ENCODE data around the gene ZNF334. TPM values are rescaled to one million over a fixed set of nuclear protein-coding genes. Genes with fewer than 3 reads are reported as not detected.

ZNF334 gene
- total RNA-seq, 1 donor from 2014 or later: 21.4 TPM

GRCh38 chr20:46468508-46468907, 44.9 kb downstream of the ZNF334 start:
- Mint-ChIP-seq H3K9me3 (no peaks in the 10 kb centered on the region), H3K4me3 (no peak overlapping the region), H3K4me1 (peaks cover 16% of the 10 kb centered on the region), H3K36me3 (ENCODE audit: low read depth) (peaks cover 5% of the 10 kb centered on the region), H3K27ac (ENCODE audit: unreplicated experiment) (no peak overlapping the region), H3K27me3 (ENCODE audit: low read depth) (no peaks in the 10 kb centered on the region)
- TF ChIP-seq CTCF (conservative IDR thresholded peaks at IDR 0.05): no peak
- no peak for DNase-seq (ENCODE audit: low read depth, low spot score)

- no peak for TF ChIP-seq CTCF (conservative IDR thresholded peaks at IDR 0.05)
- H3K4me3 Mint-ChIP-seq: no peak overlapping the region
- H3K4me1 Mint-ChIP-seq: peaks cover 24% of the 10 kb centered on the region
- no peak for DNase-seq (ENCODE audit: low read depth, low spot score)
- no peaks in the 10 kb centered on the region for H3K9me3 Mint-ChIP-seq
- peaks cover 2% of the 10 kb centered on the region for H3K36me3 Mint-ChIP-seq (ENCODE audit: low read depth)
- H3K27ac Mint-ChIP-seq (ENCODE audit: unreplicated experiment): peak overlapping the region; percentile 36
- H3K27me3 Mint-ChIP-seq (ENCODE audit: low read depth): no peaks in the 10 kb centered on the region
Measured at GRCh38 chr20:46464451-46464850, 48.9 kb downstream of the ZNF334 start.

- Mint-ChIP-seq H3K4me3 (no peak overlapping the region), H3K27ac (ENCODE audit: unreplicated experiment) (no peak overlapping the region), H3K36me3 (ENCODE audit: low read depth) (peaks cover 2% of the 10 kb centered on the region), H3K27me3 (ENCODE audit: low read depth) (peaks cover 2% of the 10 kb centered on the region), H3K4me1 (peaks cover 30% of the 10 kb centered on the region), H3K9me3 (no peaks in the 10 kb centered on the region)
- no peak for DNase-seq (ENCODE audit: low read depth, low spot score)
- no peak for TF ChIP-seq CTCF (conservative IDR thresholded peaks at IDR 0.05)
Measured at GRCh38 chr20:46463852-46464251, 49.5 kb downstream of the ZNF334 start.

GRCh38 chr20:46461808-46462207, 51.6 kb downstream of the ZNF334 start:
- Mint-ChIP-seq H3K4me1 (peaks cover 28% of the 10 kb centered on the region), H3K36me3 (ENCODE audit: low read depth) (peaks cover 10% of the 10 kb centered on the region), H3K27me3 (ENCODE audit: low read depth) (peaks cover 2% of the 10 kb centered on the region), H3K27ac (ENCODE audit: unreplicated experiment) (no peak overlapping the region), H3K4me3 (no peak overlapping the region), H3K9me3 (peaks cover 5% of the 10 kb centered on the region)
- DNase-seq (ENCODE audit: low read depth, low spot score): no peak
- TF ChIP-seq CTCF (conservative IDR thresholded peaks at IDR 0.05): no peak

- Mint-ChIP-seq H3K27ac (ENCODE audit: unreplicated experiment) (peak overlapping the region; percentile 78), H3K4me3 (peak overlapping the region; percentile 85)
Measured at GRCh38 chr20:46458866-46459750, 54.3 kb downstream of the ZNF334 start.

More at GRCh38 chr20:46458866-46459750, 54.3 kb downstream of the ZNF334 start:
- Mint-ChIP-seq H3K9me3 (peaks cover 17% of the 10 kb centered on the region), H3K36me3 (ENCODE audit: low read depth) (peaks cover 29% of the 10 kb centered on the region), H3K27me3 (ENCODE audit: low read depth) (peaks cover 2% of the 10 kb centered on the region), H3K4me1 (peaks cover 20% of the 10 kb centered on the region)
- DNase-seq (ENCODE audit: low read depth, low spot score): peak; percentile 71
- no peak for TF ChIP-seq CTCF (conservative IDR thresholded peaks at IDR 0.05)

All from neural crest cell (in vitro differentiated cells).